NCI-H524 (cell line): ENCODE data around the gene ZC3H13.

Experiments used
- DNase-seq, 2 experiments: peaks; one replicate each; lab custom pipeline; 2025; lab: John Stamatoyannopoulos, UW

Gene ZC3H13

DNA sequence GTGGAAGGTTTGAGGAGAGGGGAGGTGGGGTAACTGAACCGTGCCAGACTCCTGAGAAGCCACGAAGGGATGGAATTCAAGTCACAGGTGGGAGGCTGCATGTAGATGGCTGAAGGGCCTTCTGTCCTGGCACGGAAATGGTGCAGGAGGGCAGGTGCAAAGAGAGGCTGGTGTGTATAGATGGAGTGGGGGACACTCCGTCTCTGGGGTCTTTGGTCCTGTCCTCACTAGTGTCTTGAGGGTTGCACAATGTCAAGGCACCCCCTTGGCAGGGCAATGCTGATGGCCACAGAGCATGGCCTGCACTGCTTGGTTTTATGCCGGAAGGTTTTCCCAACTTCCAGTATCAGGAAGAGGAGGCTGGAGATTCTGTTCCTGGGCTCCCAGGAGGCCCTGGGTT lies 118.3 kb downstream of the ZC3H13 start:
- no peak for DNase-seq

- no peak for DNase-seq
Measured at GRCh38 chr13:45933203-45933908, 119.2 kb downstream of the ZC3H13 start.

DNA sequence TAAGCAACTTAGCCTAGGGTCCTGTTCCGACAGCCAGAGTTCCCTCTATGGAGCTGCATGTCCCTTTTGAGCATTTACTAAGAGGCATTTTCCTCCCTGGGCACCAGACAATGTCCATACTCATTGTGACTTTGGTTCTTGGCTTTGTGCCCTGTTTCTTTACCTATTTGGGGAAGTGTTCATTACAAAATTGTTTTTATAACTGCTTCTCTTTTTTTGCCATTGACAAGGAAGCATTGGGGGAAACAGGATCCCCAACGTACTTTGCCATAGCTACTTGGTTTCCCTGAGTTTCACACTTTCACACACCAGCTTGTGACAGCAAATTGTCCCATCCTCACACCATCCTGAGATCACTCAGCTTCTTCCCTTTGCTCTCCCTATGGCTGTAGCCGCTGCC lies 119.9 kb downstream of the ZC3H13 start:
- DNase-seq = no peak

DNA sequence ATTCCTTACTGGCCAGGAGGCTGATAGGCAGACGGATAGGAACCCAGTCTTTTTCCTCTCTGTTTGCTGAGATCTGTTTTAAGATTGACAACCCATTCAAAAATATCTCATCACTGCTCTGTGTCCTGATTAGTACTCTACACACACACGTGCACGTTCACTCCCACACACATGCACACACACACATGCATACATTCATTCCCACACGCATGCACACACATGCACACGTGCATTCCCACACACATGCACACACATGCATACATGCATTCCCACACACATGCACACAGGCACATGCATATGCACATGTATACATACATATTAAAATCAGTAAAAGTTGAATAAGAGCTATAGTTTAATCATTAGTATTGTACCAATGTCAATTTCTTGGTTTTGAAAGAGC lies 120.4 kb downstream of the ZC3H13 start:
- DNase-seq = no peak

GRCh38 chr13:45931211-45931610 lies 121.3 kb downstream of the ZC3H13 start:
- DNase-seq = no peak

DNA sequence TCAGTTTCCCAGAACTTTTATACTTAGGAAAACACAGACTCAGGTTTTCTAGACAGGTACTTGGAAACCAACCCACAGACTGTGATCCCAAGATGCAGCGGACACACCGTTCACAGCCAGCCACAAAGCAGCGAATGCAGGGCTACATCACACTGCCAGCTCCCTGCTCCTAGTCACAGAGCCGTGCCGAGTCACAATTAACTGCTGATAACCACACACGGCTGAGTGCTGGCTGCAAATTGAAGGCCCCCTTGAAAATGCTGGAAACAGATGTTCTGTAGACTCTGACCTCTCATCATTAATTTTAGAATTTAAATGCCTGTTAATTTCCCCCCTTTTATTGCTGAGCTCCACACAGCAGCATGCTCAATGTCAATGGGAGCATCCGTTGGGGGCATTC lies 122.4 kb downstream of the ZC3H13 start:
- peak; percentile 24 to 48 for DNase-seq

GRCh38 chr13:45928843-45929242 lies 123.7 kb downstream of the ZC3H13 start:
- DNase-seq = peak; percentile 16 to 65

GRCh38 chr13:45928176-45928575 lies 124.4 kb downstream of the ZC3H13 start:
- no peak for DNase-seq

DNA sequence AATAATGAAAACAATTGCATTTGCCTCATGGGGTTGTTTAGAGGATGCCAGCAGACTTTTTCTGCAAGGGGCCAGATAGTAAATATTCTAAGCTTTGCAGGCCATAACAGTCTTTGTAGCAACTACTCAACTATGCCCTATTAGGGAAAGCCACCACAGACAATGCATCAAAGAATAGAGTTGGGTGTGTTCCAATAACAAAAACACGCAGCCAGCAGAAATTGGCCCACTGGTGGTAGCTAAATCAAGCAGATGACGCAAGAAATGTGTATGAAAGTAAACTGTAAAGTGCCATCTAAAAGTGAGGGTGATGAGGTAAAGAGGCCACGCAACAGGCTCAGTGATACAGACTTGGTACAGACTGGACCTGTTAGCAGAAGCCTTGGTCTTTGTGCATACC lies 125.8 kb downstream of the ZC3H13 start:
- no peak for DNase-seq

DNA sequence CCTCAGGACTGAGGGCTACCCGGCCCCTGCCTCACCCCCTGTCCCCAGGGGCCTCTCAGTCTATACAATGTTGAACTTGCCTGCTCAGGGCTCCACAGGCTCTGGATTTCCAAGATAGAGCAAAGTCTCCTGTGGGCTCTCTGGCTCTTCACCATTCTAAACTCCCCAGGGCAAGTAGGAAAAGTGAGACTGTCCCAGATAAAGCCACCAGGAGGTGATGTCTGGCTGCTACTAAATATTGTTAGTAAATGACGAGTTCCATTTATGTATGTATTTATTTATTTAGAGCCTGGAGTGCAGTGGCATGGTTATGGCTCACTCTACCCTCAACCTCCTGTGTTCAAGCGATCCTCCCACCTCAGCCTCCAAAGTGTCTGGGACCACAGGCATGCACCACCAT lies 127.4 kb downstream of the ZC3H13 start:
- DNase-seq = no peak

DNA sequence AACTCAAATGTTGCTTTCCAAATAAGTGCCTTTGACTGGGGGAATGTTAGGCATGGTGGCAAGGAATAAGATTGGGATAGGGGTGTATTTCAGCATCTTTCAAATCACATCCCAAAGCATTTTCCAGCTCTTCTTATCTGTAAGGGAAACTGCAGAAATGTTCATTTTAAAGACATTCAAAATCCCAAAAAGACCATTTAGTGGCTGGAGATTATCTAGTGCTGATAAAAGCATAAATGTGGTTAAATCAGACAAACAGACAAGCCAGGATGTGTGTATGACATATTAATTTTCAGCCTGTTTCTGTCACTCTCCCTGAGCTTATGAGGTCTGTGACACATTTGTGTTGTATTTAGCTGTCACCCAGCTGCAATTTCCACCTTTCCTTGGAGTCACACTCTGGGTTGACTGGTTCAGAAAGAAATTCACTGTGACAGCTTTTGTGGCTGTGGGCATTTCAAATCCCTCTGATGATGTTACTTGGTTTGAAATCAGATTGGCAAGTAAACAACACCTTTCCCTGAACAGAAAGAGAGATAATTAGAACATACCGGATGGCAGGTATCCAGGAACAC lies 131.3 kb downstream of the ZC3H13 start:
- no peak for DNase-seq

DNA sequence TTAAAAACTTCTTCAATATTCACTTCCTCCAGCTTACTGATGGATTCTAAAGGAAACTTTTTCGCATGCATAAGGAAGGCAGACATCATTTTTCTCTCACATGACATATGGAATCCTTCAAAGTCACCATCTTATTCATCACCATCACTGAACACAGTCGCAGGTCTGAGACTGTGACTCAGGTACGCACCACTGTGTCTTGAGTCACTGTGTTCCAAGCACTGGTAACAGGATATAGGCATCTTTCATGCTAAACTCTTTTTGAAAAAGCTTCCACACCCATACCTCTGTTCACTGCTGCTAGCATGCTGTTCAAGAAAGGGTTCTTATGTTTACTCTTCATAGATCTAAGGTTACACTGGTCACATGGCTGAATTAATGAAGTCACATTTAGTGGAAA lies 133.9 kb downstream of the ZC3H13 start:
- no peak for DNase-seq

DNA sequence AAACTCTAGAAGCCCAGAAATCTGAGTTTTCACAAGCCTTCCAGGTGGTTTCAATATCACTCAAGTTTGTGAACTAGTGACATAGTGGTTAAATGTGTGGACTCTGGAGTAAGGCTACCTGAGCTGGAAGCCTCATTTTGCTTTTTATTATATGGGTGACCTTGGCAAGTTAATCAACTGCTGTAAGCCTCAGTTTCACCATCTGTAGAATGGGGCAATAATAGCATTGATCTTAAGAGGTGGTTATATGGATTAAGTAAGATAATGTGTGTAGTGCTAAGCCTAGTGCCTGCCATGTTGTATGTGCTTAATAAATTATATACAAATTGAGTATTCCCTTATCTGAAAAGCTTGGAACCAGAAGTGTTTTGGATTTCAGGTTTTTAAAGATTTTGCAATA lies 135.5 kb downstream of the ZC3H13 start:
- DNase-seq = no peak

- DNase-seq = peak; percentile 73 to 94
Measured at GRCh38 chr13:45915686-45916439, 136.7 kb downstream of the ZC3H13 start.

DNA sequence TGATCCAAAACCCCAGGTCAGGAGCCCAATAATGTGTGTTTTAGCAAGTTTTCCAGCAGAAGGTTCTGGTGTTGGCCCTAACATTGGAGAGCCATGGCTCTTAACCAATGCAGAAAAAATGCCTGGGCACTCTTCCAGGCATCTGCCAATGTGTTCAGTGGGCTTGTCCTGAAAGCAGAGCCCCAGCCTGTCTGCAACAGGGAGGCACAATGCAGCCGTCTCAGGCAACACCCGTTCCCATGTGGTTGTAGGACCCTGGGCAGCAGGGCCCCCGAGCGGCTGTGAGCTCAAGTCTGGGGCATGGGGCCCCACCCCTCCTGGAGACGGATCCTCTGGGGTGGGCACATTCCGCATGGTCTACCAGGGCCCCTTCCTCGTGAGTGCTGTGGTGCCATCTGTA lies 142.9 kb downstream of the ZC3H13 start:
- DNase-seq = no peak

DNA sequence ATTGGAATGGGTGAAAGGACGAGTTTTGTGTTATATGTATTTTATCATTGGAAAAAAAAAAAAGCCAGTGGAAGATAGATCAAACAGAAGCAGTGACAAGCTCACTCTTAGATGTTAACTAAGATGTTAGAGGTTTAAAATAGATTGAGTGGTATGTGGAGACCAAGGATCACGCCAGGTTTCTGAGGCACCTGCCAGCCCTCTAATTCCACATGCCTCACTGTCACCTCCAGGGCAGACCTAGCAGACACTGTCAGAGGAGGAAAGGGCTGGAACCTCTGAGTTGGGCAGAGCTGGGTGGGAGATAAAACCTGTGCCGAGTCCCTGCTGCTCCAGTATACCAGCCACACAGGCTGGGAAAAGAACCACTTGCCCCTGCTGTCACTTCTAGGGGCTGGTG lies 143.5 kb downstream of the ZC3H13 start:
- no peak for DNase-seq

DNA sequence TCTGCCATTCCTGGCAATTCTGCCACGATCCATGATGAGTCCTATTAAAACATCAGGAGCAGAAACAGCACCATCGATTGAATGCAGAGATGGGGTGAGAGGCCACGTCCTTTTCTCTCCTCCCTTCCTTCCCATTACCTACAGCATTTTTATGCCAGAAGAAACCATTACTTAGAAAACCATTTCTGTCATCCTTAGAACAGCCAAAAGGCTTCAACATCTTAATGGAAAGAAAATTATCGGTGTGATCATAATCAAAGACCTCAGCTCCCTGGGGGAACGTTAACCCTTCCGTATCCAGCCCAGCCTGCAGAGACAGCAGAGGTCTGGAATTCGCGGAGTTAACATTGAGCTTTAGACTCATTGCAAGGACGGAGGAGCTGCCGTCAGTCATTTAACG lies 145.0 kb downstream of the ZC3H13 start:
- no peak for DNase-seq
